Measurements from ENCODE around the gene CCNC.

- TF ChIP-seq CTCF (IDR thresholded peaks at IDR 0.05) (no peak), POLR2A (IDR thresholded peaks at IDR 0.05) (no peak)
Observed at GRCh38 chr6:99575544-99576227, 7.2 kb upstream of the CCNC start.
